Glutamatergic neuron (in vitro differentiated cells): ENCODE measurements around the gene PRODH2. TPM values are rescaled to one million over a fixed set of nuclear protein-coding genes. Genes with fewer than 3 reads are reported as not detected.

Source experiments
- DNase-seq: peaks from one replicate; pipeline ENCODE4 v3.0.0; 2022
- H3K27ac Mint-ChIP-seq: one replicate; pipeline ENCODE4 v1.8.0; 2020; ENCODE audit warnings: mild to moderate bottlenecking, mixed read lengths, inconsistent platforms; ENCODE audit not compliant: unreplicated experiment
- H3K27me3 Mint-ChIP-seq: one replicate; pipeline ENCODE4 v1.8.0; 2020; ENCODE audit warnings: mild to moderate bottlenecking, moderate library complexity, mixed read lengths, inconsistent platforms; ENCODE audit not compliant: unreplicated experiment
- H3K36me3 Mint-ChIP-seq: one replicate; pipeline ENCODE4 v1.8.0; 2020; ENCODE audit warnings: mild to moderate bottlenecking, mixed read lengths, inconsistent platforms; ENCODE audit not compliant: unreplicated experiment
- H3K4me1 Mint-ChIP-seq: one replicate; pipeline ENCODE4 v1.8.0; 2020; ENCODE audit warnings: mild to moderate bottlenecking, low read depth, mixed read lengths, inconsistent platforms; ENCODE audit not compliant: unreplicated experiment
- H3K4me3 Mint-ChIP-seq: one replicate; pipeline ENCODE4 v1.8.0; 2020; ENCODE audit warnings: mild to moderate bottlenecking, mixed read lengths, inconsistent platforms; ENCODE audit not compliant: unreplicated experiment
- H3K9me3 Mint-ChIP-seq: one replicate; pipeline ENCODE4 v1.8.0; 2020; ENCODE audit warnings: mild to moderate bottlenecking, moderate library complexity, mixed read lengths, inconsistent platforms; ENCODE audit not compliant: unreplicated experiment
- CTCF ChIP-seq: fragments of 200-600 bp; sonication (generic); IDR thresholded peaks from one replicate; pipeline ENCODE4 v1.5.0; 2021; ENCODE audit not compliant: partially characterized antibody, unreplicated experiment
- total RNA-seq: library from RNA; stranded (reverse); fragmentation: NEBNext Ultra II Directional; extraction: Animal tissue kit (Norgen Biotek cat#: 25700); gene quantifications from one replicate; pipeline ENCODE4 v1.2.1, GENCODE V29; 2021; ENCODE audit not compliant: unreplicated experiment

PRODH2 gene
- total RNA-seq, 1 donor from 2014 or later: 0.64 TPM

GRCh38 chr19:35756377-35757230, 56.0 kb downstream of the PRODH2 start, which contains the start of gene HSPB6:
HSPB6 (minus strand) TSS chr19:35757029; CDS start chr19:35757008, 21 bp downstream.
- H3K9me3 Mint-ChIP-seq: peaks cover 13% of the 10 kb centered on the region
- H3K27me3 Mint-ChIP-seq: peaks cover 18% of the 10 kb centered on the region
- peak within 1 kb of the TSS; percentile 92 for H3K4me3 Mint-ChIP-seq
- H3K36me3 Mint-ChIP-seq: no peaks in the 10 kb centered on the region
- peak within 1 kb of the TSS; percentile 95 for H3K27ac Mint-ChIP-seq
- peak; percentile 68 for DNase-seq
- peaks cover 14% of the 10 kb centered on the region for H3K4me1 Mint-ChIP-seq
- TF ChIP-seq CTCF: no peak

DNA sequence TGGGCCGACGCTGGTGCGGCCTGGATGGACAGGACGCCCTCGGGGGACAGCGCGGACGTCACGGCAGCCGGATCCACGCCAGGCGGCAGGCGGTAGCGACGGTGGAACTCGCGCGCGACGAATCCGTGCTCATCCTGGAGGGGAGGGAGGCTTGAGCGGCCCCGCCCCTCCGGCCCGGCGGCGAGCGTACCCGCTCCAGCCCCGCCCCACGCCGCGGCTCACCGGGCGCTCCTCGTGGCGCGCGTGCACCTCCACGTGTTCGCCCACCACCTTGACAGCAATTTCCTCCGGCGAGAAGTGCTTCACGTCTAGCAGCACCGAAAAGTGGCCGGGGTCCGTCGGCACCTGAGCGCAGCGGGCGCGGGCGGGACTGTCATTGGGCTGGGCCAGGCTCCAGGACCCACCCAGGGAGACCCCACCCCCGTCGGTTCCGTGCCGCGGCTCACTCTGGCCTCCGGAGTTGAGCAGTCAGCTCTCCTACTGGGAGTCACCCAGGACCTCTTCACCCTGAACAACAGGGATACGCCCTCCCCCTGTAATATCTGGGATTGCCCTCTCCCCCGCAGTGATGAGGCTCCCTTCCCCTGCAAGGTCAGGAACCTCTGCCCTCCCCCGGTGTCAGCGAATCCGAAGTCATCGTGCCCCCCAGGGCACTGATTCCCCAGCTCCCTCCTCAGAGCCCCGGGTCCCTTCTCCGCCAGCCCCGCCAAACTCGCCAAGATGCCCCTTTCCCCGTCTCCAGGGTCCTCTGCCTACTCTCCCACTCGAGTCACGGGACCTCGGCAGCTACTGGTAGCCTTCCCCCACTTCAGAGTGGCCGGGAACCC, 56.9 kb downstream of the PRODH2 start:
- no peak for TF ChIP-seq CTCF
- DNase-seq: no peak
- H3K36me3 Mint-ChIP-seq: no peaks in the 10 kb centered on the region
- peaks cover 14% of the 10 kb centered on the region for H3K4me1 Mint-ChIP-seq
- peaks cover 13% of the 10 kb centered on the region for H3K9me3 Mint-ChIP-seq
- H3K4me3 Mint-ChIP-seq: peak overlapping the region; percentile 84
- peaks cover 18% of the 10 kb centered on the region for H3K27me3 Mint-ChIP-seq
- H3K27ac Mint-ChIP-seq: peak overlapping the region; percentile 67

DNA sequence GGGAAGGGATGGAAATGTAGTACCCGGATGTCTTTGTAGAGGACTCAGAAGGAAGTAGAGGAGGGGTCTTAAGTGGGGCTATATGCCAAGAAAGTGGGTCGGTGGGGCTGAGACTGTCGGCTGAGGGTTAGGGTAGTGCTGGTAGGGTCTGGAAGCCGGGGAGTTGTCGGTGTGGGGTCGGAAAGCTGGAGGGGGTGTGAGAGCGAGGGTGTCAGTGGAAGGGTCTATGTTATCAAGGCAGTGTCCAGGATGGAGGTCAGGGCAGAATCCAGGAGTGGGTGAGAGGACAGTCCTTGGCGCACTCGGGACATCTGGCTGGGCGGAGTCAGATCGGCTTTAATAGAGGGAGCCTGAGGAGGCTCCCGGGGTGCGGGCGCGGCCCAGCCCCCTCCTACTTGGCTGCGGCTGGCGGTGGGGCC, 57.5 kb downstream of the PRODH2 start:
- Mint-ChIP-seq H3K4me3 (peak overlapping the region; percentile 70), H3K27ac (peak overlapping the region; percentile 23), H3K9me3 (peaks cover 13% of the 10 kb centered on the region), H3K36me3 (no peaks in the 10 kb centered on the region), H3K4me1 (peaks cover 14% of the 10 kb centered on the region), H3K27me3 (peaks cover 18% of the 10 kb centered on the region)
- TF ChIP-seq CTCF: no peak
- DNase-seq: no peak

DNA sequence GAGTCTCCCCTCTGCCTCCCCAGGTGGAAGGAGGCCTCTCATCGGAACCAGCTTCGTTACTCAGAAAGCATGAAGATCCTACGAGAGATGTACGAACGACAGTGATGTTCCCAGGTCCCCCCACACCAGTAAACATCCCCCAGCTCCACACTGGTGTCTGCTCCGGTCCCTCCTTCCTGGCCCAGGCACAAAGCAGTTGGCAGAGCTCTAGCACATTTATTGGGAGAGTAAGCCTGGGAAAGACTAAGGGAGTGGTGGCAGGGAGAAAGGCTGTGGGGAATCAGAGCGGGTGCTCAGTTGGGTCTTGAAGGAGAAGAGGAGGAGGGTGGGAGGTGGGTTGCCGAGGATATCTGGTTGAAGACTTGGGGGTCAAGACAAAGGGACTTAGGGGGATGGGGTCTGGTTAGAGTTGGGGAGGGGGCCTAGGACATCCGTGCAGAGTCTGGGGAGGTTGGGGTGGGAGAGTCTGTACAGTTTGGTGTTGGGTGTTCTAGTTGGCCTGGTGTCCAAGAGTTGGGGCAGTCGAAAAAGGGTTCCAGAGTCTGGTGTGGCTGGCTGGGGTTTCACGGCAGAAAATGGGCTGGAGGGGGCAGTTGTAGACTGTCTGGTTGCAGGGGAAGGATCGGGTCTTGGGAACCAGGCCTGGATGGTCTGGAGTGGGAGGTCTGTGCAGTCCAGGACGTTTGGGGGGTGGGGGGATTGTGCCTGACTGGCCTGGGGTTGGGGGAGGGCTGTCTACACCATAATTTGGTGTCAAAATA, 58.1 kb downstream of the PRODH2 start:
- peaks cover 14% of the 10 kb centered on the region for H3K4me1 Mint-ChIP-seq
- DNase-seq: no peak
- peak overlapping the region; percentile 23 for H3K27ac Mint-ChIP-seq
- no peak for TF ChIP-seq CTCF
- H3K27me3 Mint-ChIP-seq: peaks cover 21% of the 10 kb centered on the region
- no peaks in the 10 kb centered on the region for H3K36me3 Mint-ChIP-seq
- peak overlapping the region; percentile 70 for H3K4me3 Mint-ChIP-seq
- H3K9me3 Mint-ChIP-seq: peaks cover 13% of the 10 kb centered on the region
